ENCODE measurements around the gene MICAL2.

The MICAL2 gene

GRCh38 chr11:12148466-12148865 lies 38.1 kb downstream of the MICAL2 start:
- TF ChIP-seq, protein P1, sequence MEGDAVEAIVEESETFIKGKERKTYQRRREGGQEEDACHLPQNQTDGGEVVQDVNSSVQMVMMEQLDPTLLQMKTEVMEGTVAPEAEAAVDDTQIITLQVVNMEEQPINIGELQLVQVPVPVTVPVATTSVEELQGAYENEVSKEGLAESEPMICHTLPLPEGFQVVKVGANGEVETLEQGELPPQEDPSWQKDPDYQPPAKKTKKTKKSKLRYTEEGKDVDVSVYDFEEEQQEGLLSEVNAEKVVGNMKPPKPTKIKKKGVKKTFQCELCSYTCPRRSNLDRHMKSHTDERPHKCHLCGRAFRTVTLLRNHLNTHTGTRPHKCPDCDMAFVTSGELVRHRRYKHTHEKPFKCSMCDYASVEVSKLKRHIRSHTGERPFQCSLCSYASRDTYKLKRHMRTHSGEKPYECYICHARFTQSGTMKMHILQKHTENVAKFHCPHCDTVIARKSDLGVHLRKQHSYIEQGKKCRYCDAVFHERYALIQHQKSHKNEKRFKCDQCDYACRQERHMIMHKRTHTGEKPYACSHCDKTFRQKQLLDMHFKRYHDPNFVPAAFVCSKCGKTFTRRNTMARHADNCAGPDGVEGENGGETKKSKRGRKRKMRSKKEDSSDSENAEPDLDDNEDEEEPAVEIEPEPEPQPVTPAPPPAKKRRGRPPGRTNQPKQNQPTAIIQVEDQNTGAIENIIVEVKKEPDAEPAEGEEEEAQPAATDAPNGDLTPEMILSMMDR (conservative IDR thresholded peaks at IDR 0.05; ENCODE audit: low read depth, low read length): no peak
- no peak for DNase-seq (ENCODE audit: low read depth)
- H3K4me3 ChIP-seq (ENCODE audit: low read length): no peak overlapping the region

DNA sequence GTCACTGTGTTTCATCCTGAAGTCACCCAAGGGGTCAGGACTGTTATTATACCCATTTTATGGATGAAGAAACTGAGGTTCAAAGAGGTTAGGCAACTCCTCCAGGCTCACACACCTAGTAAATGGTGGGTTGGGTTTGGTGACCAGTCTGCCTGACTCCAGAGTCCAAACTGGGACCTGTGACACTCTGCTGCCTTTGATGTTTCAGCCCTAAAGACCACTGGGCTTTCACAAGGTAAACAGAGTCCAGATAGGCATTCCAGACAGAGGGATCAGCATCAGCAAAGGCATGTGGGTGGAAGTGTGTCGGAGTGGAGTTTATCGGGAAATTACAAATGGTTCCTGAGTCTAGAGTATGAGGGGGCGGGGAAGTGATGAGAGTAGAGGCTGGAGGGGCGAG lies 38.5 kb downstream of the MICAL2 start:
- TF ChIP-seq, protein P1 (conservative IDR thresholded peaks at IDR 0.05; ENCODE audit: low read depth, low read length): no peak
- no peak overlapping the region for H3K4me3 ChIP-seq (ENCODE audit: low read length)
- DNase-seq (ENCODE audit: low read depth): no peak

- H3K4me3 ChIP-seq (ENCODE audit: low read length): no peak overlapping the region
- TF ChIP-seq, protein P1 (conservative IDR thresholded peaks at IDR 0.05; ENCODE audit: low read depth, low read length): no peak
- no peak for DNase-seq (ENCODE audit: low read depth)
These were observed 39.4 kb downstream of the MICAL2 start for GRCh38 chr11:12149672-12150225.

DNA sequence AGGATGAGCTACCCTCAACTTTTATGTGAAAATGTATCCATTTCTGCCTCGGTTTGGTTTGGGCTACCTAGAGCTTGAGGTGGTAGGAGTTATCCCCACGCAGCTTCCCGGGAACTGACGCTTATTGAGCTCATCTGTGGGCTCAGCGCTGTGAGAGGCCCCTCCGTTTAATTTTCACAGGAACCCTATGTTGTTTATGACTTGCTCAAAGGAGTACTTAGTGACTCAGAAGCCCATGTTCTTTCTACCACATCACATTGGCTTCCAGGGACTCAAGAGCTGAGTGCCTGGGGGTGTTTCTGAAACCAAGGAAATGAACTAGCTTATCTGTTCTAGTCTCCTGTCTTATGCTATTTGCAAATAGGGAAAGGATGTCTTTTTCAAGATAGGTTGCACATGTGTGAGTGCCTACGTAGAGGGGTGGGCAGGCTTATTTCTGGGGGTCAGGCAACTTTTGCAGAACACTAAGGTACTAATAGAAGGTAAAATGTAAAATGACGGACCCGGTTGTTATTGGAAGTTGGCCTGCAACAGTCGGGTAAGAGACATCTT lies 40.5 kb downstream of the MICAL2 start:
- DNase-seq (ENCODE audit: low read depth): no peak
- H3K4me3 ChIP-seq (ENCODE audit: low read length): no peak overlapping the region

DNA sequence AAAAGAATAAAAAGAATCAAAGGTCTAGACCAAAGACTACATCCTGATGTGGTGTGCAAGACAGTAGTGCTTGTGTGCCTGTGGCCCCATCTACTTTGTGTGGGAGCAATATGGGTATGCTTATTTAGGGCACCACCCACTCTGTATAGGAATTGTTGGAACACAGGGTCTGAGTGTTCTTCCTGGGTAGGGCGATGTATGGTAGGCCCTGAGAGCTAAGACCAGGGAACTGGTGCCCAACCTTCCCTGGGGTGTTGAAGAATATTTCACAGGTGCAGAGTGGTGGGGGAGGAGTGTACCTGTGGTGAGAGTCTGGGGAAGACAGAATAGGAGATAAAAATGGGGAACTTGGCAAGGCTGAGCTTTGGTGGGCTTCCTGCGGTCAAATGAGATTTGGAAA lies 41.9 kb downstream of the MICAL2 start:
- TF ChIP-seq, protein P1 (conservative IDR thresholded peaks at IDR 0.05; ENCODE audit: low read depth, low read length): no peak
- no peak for DNase-seq (ENCODE audit: low read depth)
- no peak overlapping the region for H3K4me3 ChIP-seq (ENCODE audit: low read length)

More for the DNA sequence above, 40.5 kb downstream of the MICAL2 start:
- TF ChIP-seq, protein P1 (conservative IDR thresholded peaks at IDR 0.05; ENCODE audit: low read depth, low read length): no peak

GRCh38 chr11:12154871-12155668 lies 44.7 kb downstream of the MICAL2 start:
- TF ChIP-seq, protein P1 (conservative IDR thresholded peaks at IDR 0.05; ENCODE audit: low read depth, low read length): no peak
- no peak overlapping the region for H3K4me3 ChIP-seq (ENCODE audit: low read length)
- DNase-seq (ENCODE audit: low read depth): no peak

All from retinal pigment epithelial cell (primary cell).